Mucosa of stomach (tissue), 1 donor: ENCODE results near the gene PYCR2.
"Not testable (repeated sequence)": the region's sequence is repeated elsewhere in the genome, so short reads cannot be mapped to it uniquely, and the experiment has no call there.

Source experiments
- H3K27me3 ChIP-seq: one replicate; pipeline ENCODE4 v1.7.0; 2013; ENCODE audit warnings: mild to moderate bottlenecking, low read length; ENCODE audit not compliant: control insufficient read depth, insufficient read depth
- H3K36me3 ChIP-seq: one replicate; pipeline ENCODE4 v1.7.0; 2013; ENCODE audit warnings: low read length; ENCODE audit not compliant: control insufficient read depth, insufficient read depth
- H3K4me1 ChIP-seq: one replicate; pipeline ENCODE4 v1.7.0; 2013; ENCODE audit warnings: mild to moderate bottlenecking, low read length; ENCODE audit not compliant: control insufficient read depth, insufficient read depth
- H3K4me3 ChIP-seq: one replicate; pipeline ENCODE4 v1.7.0; 2013; ENCODE audit warnings: low read length
- H3K9ac ChIP-seq: one replicate; pipeline ENCODE4 v1.7.0; 2013; ENCODE audit warnings: mild to moderate bottlenecking, low read length, moderate library complexity
- H3K9me3 ChIP-seq: one replicate; pipeline ENCODE4 v1.7.0; 2013; ENCODE audit warnings: mild to moderate bottlenecking, low read length, moderate library complexity; ENCODE audit not compliant: control insufficient read depth
- donor health status: Pancreatic carcinoma.

Gene PYCR2

DNA sequence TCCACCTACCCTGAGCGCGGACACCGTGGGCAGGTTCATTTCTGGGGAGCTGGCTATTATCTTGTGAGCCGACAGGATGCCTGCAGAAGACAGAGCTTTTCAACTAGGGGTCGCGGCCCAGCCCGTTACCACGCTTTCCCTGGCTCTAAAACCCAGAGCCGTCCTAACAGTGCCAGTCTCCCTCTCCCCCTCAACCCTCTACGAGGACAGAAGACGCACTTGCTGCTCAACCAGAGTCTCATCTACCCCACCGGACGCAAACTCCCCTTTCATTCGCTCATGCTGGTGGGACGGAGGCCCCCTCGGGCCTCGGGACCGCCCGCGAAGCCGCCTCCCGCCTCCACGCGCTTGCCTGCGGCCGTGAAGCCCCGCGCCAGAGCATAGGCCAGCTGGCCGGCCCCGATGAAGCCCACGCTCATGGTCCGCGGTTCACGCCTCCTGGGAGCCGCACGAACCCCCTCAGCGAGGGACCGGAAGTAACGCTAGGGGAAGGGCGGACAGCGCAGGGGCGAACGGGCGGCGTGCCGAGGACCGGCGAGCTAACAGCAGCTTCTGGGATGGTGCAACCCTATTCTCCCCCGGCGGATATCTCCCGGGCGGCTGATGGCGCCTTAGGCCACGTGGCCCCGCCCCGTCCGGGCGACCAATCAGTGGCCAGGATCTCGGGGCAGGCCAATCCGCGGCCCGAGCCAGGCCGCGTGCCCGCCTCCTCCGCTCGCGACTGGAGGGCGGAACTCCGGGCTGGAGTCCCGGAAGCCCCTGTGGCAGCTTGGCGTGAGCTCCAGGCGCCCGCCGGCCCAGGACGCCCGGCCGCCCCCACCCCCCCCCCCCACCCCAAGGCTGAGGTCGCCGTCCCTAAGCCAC, at the start of gene PYCR2:
TSS of gene PYCR2 (minus strand) at position 559 of the 864 bp plus-strand sequence. CDS start at position 419, 140 bp downstream.
- H3K36me3 ChIP-seq = no peaks in the 10 kb centered on the region
- peak within 1 kb of the TSS; percentile 98 for H3K9ac ChIP-seq
- no peaks in the 10 kb centered on the region for H3K9me3 ChIP-seq
- peak within 1 kb of the TSS; percentile 100 for H3K4me3 ChIP-seq
- no peaks in the 10 kb centered on the region for H3K27me3 ChIP-seq
- H3K4me1 ChIP-seq = peaks cover 30% of the 10 kb centered on the region

DNA sequence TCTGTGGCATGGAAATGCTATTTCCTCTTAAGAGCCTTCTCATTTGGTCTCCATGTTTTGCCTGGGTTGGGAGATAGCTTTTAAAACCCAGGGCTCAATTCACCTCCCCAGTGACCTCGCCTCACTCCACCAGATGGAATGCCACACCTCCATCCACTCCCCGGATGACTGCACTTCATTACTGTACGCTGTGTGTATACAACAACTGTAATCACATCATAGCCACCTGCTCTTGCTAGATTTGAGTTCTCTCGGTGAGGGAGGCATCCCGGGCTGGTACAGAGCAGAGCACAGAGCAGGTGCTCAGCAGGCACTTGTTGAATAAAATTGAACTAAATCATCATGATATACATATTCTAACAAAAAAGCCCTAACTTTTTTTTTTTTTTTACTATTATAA, 49.1 kb upstream of the PYCR2 start:
- H3K36me3 ChIP-seq = no peaks in the 10 kb centered on the region
- H3K4me3 ChIP-seq = no peak overlapping the region
- no peaks in the 10 kb centered on the region for H3K4me1 ChIP-seq
- no peaks in the 10 kb centered on the region for H3K27me3 ChIP-seq
- H3K9ac ChIP-seq = no peak overlapping the region
- no peaks in the 10 kb centered on the region for H3K9me3 ChIP-seq

DNA sequence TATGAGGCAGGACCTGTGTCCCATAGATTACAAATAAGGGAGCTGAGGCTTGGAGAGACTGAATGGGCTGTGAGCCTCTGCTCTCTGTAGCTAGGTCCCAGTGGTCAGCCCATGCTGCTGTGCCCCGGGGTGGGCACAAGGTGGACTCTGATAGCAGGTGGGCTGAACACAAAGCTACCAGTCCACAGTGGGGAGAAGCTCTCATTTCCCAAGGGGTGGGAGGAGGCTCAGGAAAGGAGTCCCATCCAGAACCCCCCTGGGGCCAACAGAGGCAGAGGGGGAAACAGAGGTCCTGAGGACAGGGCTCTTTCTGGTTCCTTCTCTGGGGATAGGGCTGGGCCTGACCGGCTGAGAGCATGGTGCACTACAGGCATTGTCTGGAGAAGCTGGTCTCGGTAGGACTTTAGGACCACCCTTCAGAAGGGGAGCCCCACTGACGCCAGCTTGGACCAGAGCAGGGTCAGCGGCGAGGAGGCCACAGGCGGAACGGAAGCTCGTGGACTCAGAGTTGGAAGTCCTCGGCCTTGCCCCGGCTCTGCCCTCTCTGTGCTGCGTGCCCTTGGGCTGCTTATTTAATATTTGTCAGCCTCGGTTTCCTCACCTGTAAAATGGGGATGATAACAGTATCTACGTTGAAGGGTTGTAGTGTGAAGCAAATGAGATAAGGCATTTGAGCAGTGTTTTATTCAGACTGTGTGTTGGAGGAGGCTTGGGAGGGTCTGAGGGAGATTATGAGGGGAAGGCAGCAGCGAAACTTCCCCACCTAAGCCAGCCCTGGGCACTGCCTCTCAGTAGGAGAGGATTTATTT, 48.5 kb upstream of the PYCR2 start:
- Histone ChIP-seq H3K9me3 (no peaks in the 10 kb centered on the region), H3K9ac (no peak overlapping the region), H3K36me3 (no peaks in the 10 kb centered on the region), H3K4me1 (no peaks in the 10 kb centered on the region), H3K4me3 (no peak overlapping the region), H3K27me3 (no peaks in the 10 kb centered on the region)

DNA sequence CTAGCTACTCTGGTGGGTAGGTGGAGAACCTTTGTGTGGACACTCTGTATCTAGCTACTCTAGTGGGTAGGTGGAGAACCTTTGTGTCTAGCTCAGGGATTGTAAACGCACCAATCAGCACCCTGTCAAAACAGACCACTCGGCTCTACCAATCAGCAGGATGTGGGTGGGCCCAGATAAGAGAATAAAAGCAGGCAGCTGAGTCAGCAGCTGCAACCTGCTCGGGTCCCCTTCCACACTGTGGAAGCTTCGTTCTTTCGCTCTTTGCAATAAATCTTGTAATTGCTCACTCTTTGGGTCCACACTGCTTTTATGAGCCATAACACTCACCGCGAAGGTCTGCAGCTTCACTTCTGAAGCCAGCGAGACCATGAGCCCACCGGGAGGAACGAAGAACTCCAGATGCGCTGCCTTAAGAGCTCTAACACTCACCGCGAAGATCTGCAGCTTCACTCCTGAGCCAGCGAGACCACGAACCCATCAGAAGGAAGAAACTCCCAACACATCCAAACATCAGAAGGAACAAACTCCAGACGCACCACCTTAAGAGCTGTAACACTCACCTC, 46.6 kb upstream of the PYCR2 start:
- not testable (repeated sequence) for H3K9me3 ChIP-seq, H3K4me1 ChIP-seq, H3K27me3 ChIP-seq, H3K4me3 ChIP-seq, H3K36me3 ChIP-seq, H3K9ac ChIP-seq

DNA sequence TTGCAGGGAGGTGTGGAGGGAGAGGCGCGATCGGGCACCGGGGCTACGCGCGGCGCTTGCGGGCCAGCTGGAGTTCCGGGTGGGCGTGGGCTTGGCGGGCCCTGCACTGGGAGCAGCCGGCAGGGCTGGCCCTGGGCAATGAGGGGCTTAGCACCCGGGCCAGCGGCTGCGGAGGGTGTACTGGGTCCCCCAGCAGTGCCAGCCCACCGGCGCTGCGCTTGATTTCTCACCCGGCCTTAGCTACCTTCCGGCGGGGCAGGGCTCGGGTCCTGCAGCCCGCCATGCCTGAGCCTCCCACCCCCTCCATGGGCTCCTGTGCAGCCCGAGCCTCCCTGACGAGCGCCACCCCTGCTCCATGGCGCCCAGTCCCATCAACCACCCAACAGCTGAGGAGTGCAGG, 45.7 kb upstream of the PYCR2 start:
- not testable (repeated sequence) for H3K27me3 ChIP-seq

DNA sequence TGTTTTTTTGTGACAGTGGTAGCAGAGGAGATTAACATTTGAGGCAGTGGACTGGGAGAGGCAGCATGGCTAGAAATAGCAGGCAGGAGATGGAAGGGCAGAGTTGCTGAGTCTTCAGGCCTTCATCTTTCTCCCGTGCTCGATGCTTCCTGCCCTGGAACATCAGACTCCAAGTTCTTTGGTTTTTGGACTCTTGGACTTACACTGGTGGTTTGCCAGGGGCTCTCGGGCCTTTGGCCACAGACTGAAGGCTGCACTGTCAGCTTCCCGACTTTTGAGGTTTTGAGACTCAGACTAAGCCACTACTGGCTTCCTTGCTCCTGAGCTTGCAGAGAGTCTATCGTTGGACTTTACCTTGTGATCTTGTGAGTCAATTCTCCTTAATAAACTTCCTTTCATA, 41.2 kb upstream of the PYCR2 start:
- no peak overlapping the region for H3K9ac ChIP-seq
- H3K4me1 ChIP-seq = no peaks in the 10 kb centered on the region
- H3K36me3 ChIP-seq = no peaks in the 10 kb centered on the region
- H3K4me3 ChIP-seq = no peak overlapping the region
- no peaks in the 10 kb centered on the region for H3K9me3 ChIP-seq
- peaks cover 6% of the 10 kb centered on the region for H3K27me3 ChIP-seq

More for the DNA sequence above, 45.7 kb upstream of the PYCR2 start:
- not testable (repeated sequence) for H3K36me3 ChIP-seq, H3K4me3 ChIP-seq, H3K9me3 ChIP-seq, H3K4me1 ChIP-seq, H3K9ac ChIP-seq

DNA sequence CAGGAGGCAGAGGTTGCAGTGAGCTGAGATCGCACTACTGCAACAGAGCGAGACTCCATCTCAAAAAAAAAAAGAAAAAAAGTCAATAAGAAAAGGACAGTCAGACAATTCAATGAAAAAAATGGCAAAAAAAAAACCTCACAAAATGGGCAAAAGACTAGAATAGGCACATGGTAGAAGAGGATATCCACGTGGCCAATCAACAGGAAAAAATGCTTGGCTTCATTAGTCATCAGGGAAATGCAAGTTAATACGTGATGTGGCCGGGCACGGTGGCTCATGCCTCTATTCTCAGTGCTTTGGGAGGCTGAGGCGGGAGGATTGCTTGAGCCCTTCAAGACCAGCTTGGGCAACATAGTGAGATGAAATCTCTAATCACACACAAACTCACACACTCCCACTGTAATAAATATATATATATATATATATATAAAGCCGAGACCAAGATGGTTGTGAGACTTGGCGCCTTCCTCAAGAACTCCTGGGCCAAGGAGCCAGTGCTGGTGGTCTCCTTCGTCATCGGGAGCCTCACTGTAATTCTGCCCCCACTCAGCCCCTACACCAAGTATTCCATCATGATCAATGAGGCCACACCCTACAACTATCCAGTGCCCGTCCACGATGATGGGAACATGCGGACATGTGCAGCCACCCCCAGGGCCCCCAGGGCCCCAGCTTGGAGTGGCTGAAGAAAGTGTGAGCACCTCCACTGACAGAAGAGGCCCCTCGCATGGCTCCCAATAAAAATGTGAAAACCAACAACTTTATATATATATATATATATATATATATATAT, 39.9 kb upstream of the PYCR2 start:
- no peaks in the 10 kb centered on the region for H3K9me3 ChIP-seq
- no peaks in the 10 kb centered on the region for H3K36me3 ChIP-seq
- H3K4me3 ChIP-seq = no peak overlapping the region
- no peaks in the 10 kb centered on the region for H3K4me1 ChIP-seq
- peaks cover 6% of the 10 kb centered on the region for H3K27me3 ChIP-seq
- H3K9ac ChIP-seq = no peak overlapping the region

DNA sequence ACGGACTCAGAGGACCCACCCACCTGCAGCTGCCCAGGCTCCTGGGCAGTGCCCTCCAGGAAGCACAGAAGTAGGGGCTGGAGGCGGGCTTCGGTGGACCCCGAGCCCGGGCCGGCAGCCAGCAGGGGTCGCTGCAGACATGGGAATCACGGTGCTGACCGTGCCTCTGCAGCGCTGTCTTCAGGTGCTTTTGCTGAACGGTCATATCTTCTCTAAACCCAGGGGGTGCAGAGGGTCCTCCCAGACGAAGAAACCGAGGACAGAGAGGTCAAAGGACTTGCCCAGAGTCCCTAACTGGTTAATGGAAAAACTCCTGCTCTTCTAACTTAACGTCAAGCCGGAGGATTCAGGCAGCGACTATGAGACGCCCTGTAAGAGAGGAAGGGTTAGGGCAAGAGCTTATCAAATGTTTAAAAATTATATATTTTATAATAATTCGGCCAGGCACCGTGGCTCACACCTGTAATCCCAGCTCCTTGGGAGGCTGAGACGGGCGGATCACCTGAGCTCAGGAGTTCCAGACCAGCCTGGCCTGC, 38.5 kb upstream of the PYCR2 start:
- peaks cover 6% of the 10 kb centered on the region for H3K27me3 ChIP-seq
- no peaks in the 10 kb centered on the region for H3K4me1 ChIP-seq
- H3K36me3 ChIP-seq = no peaks in the 10 kb centered on the region
- no peak overlapping the region for H3K9ac ChIP-seq
- H3K4me3 ChIP-seq = no peak overlapping the region
- H3K9me3 ChIP-seq = no peaks in the 10 kb centered on the region

DNA sequence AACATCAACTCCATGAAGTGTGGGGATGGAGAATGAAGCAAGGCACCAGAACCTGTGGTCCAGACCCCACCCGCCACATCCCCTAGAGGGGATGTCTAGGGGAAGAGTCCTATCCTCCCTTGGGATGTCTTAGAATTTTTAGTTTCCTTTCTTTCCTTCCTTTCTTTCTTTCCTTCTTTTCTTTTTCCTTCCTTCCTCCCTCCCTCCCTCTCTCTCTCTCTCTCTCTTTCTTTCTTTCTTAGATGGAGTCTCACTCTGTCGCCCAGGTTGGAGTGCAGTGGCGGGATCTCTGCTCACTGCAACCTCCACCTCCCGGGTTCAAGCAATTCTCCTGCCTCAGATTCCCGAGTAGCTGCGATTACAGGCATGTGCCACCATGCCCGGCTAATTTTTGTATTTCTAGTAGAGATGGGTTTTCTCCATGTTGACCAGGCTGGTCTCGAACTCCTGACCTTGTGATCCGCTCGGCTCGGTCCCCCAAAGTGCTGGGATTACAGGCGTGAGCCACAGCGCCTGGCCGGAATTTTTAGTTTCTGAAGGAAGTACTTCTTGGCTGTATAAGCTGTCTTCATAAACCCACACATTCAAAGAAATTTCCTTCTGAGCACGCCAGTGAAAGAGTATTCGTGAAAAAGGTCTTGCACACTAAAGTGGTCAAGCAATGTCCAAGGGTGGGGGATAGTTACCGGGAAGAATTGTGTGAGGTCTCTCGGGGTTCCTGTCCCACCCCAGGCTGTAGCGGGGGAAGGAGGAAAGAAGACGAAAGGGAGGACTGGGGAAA, 37.8 kb upstream of the PYCR2 start:
- peaks cover 6% of the 10 kb centered on the region for H3K27me3 ChIP-seq
- H3K4me1 ChIP-seq = no peaks in the 10 kb centered on the region
- H3K9ac ChIP-seq = no peak overlapping the region
- H3K4me3 ChIP-seq = no peak overlapping the region
- H3K9me3 ChIP-seq = no peaks in the 10 kb centered on the region
- no peaks in the 10 kb centered on the region for H3K36me3 ChIP-seq

DNA sequence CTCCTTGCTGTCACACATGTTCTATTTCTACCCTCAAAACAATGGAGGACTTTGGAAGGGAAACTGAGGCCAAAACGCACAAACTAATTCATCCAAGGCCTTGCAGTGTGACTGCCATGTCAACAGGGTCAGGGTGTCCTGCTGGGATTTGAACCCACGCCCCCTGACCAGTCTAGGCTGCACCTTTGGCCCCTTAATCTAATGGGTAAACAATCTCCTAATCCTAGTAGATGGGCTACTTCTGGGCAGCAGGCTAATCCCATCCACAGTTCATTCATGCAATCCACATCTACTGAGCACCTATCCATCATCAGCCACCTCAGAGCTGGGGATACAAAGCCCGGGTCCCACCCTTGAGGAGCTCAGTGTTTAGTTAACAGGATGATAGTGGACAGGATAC, 34.0 kb upstream of the PYCR2 start:
- Histone ChIP-seq H3K4me1 (no peaks in the 10 kb centered on the region), H3K9me3 (no peaks in the 10 kb centered on the region), H3K4me3 (no peak overlapping the region), H3K9ac (no peak overlapping the region), H3K36me3 (no peaks in the 10 kb centered on the region), H3K27me3 (peaks cover 6% of the 10 kb centered on the region)

DNA sequence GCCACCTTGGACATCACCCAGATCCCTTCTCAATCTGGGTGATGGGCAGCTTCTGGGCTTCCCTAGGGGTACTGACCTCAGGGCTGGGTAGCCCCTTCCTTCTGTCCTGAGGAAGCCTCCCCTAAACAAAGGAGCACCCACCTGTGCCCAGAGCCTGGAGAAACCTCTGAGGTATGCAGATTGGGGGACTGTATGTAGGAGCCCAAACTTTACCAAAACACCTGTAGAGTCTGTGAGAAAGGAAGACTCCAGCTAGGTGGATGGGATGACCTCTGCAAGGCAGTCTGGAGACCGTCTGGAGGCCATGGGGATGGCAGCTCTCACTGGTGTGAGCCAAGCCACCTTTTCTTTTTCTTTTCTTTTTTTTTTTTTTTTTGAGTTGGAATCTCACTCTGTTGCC, 30.7 kb upstream of the PYCR2 start:
- Histone ChIP-seq H3K4me3 (no peak overlapping the region), H3K9me3 (no peaks in the 10 kb centered on the region), H3K36me3 (no peaks in the 10 kb centered on the region), H3K27me3 (peaks cover 4% of the 10 kb centered on the region), H3K4me1 (no peaks in the 10 kb centered on the region), H3K9ac (no peak overlapping the region)
